Body of pancreas (tissue), 4 donors: ENCODE data around the gene CREB3L2. TPM values are rescaled to one million over a fixed set of nuclear protein-coding genes. Genes with fewer than 3 reads are reported as not detected.
"Not testable (repeated sequence)": the region's sequence is repeated elsewhere in the genome, so short reads cannot be mapped to it uniquely, and the experiment has no call there.

Source experiments
- ATAC-seq: fragments of 150-250 bp; one replicate; pipeline ENCODE4 v1.9.1; 2016
- DNase-seq, 4 donors: peaks; one replicate each; pipeline ENCODE4 v3.0.0-alpha.2; 2019
- H3K27ac ChIP-seq, 4 donors: fragments of 200-600 bp; sonication (generic); 1 replicate in 3 of 4; 2 replicates in 1 of 4; pipeline versions ENCODE4 v1.5.1 to v1.6.1; 2016 to 2019; ENCODE audit warnings: mild to moderate bottlenecking in 1 of 4, mixed read lengths in 1 of 4, moderate library complexity in 1 of 4
- H3K27me3 ChIP-seq, 2 donors: fragments of 200-600 bp; sonication (generic); one replicate each; pipeline ENCODE4 v1.6.0; 2016; ENCODE audit warnings: mild to moderate bottlenecking in 1 of 2
- H3K36me3 ChIP-seq, 2 donors: fragments of 200-600 bp; sonication (generic); replicated peaks in 1 of 2; 2 replicates each; pipeline ENCODE4 v1.5.1; 2016; ENCODE audit warnings: low read depth in 2 of 2; ENCODE audit not compliant: insufficient read depth in 1 of 2
- H3K4me1 ChIP-seq: fragments of 200-600 bp; sonication (generic); one replicate; pipeline ENCODE4 v1.6.0; 2016
- H3K4me3 ChIP-seq, 2 donors: fragments of 200-600 bp; sonication (generic); 1 replicate in 1 of 2; 2 replicates in 1 of 2; pipeline ENCODE4 v1.5.1; 2016 to 2019
- H3K9me3 ChIP-seq, 3 donors: fragments of 200-600 bp; sonication (generic); 1 replicate in 2 of 3; 2 replicates in 1 of 3; pipeline ENCODE4 v1.5.1; 2016
- CTCF ChIP-seq, 7 experiments: fragments of 450-650 bp in 4 of 7; fragments of 200-600 bp in 3 of 7; sonication (generic) in 3 of 7; IDR thresholded peaks; one replicate each; pipeline ENCODE4 v1.5.1; 2016 to 2019; ENCODE audit warnings: antibody characterized with exemption in 7 of 7
- POLR2A ChIP-seq, 3 donors: fragments of 450-650 bp; IDR thresholded peaks; one replicate each; pipeline ENCODE4 v1.6.1; 2016; ENCODE audit warnings: antibody characterized with exemption in 3 of 3, mild to moderate bottlenecking in 2 of 3
- WGBS, 2 donors: methylation state at CpG; one replicate each; pipeline ENCODE4 v1.1.5; 2017; 5-methylcytosine and 5-hydroxymethylcytosine counted together
- intact Hi-C: fragments of 100-400 bp; cut with DNase I; formaldehyde crosslinking; loops from one replicate; pipeline ENCODE4 v1.15.1; 2023
- total RNA-seq, 2 donors: library from RNA; depleted of rRNA; stranded (reverse); fragments of >200 nt; gene quantifications; one replicate each; pipeline ENCODE4 v1.1.0, GENCODE V29; 2016

CREB3L2 gene
- total RNA-seq, 2 donors from 2014 or later = 21.3 to 28.0 TPM

GRCh38 chr7:137908106-137908505 lies 93.8 kb downstream of the CREB3L2 start:
- Histone ChIP-seq H3K9me3 (no peaks in the 10 kb centered on the region), H3K27ac (no peak overlapping the region), H3K4me1 (no peaks in the 10 kb centered on the region), H3K36me3 (peaks cover 7 to 18% of the 10 kb centered on the region in 2 donors), H3K4me3 (no peak overlapping the region), H3K27me3 (no peaks in the 10 kb centered on the region)
- no peak for DNase-seq
- ATAC-seq = no peak
- intact Hi-C loops = no loop called here
- TF ChIP-seq POLR2A (IDR thresholded peaks at IDR 0.05) = no peak
- no peak for TF ChIP-seq CTCF (IDR thresholded peaks at IDR 0.05)
- WGBS, 2 donors = 96 to 97% methylated on average over 9 of the region's 9 CpGs

- H3K27ac ChIP-seq, H3K4me1 ChIP-seq, intact Hi-C loops, DNase-seq, H3K4me3 ChIP-seq, H3K9me3 ChIP-seq, H3K27me3 ChIP-seq, ATAC-seq: not testable (repeated sequence)
- WGBS, 2 donors = 92 to 98% methylated on average over 4 of the region's 4 CpGs
- H3K36me3 ChIP-seq = peaks cover 7 to 15% of the 10 kb centered on the region in 2 donors
Observed at GRCh38 chr7:137906636-137907035, 95.2 kb downstream of the CREB3L2 start.

GRCh38 chr7:137904833-137905232 lies 97.1 kb downstream of the CREB3L2 start:
- WGBS, 2 donors = 57 to 60% methylated on average over 1 of the region's 1 CpG
- Histone ChIP-seq H3K36me3 (peaks cover 7 to 22% of the 10 kb centered on the region in 2 donors), H3K27me3 (no peaks in the 10 kb centered on the region), H3K4me1 (no peaks in the 10 kb centered on the region), H3K4me3 (no peak overlapping the region), H3K9me3 (no peaks in the 10 kb centered on the region), H3K27ac (no peak overlapping the region)
- TF ChIP-seq POLR2A (IDR thresholded peaks at IDR 0.05) = no peak
- intact Hi-C loops = no loop called here
- no peak for DNase-seq
- ATAC-seq = no peak

GRCh38 chr7:137903382-137904169 lies 98.3 kb downstream of the CREB3L2 start:
- H3K4me3 ChIP-seq = no peak overlapping the region
- H3K27me3 ChIP-seq = no peaks in the 10 kb centered on the region
- ATAC-seq (peak; percentile 67), DNase-seq (peak; percentile 59 to 72 (median 60))
- peak overlapping the region in 1 of 4 donors; percentile 26 for H3K27ac ChIP-seq
- H3K4me1 ChIP-seq = no peaks in the 10 kb centered on the region
- TF ChIP-seq CTCF (IDR thresholded peaks at IDR 0.05) (peak; percentile 70 to 86 (median 82)), POLR2A (IDR thresholded peaks at IDR 0.05) (no peak)
- 26 to 27% methylated on average over 9 of the region's 9 CpGs for WGBS, 2 donors
- H3K9me3 ChIP-seq = no peaks in the 10 kb centered on the region
- intact Hi-C loops = loop anchor here (2.0 kb wide), 1 partner anchor 105 kb away; no protein-coding TSS in a partner anchor
- H3K36me3 ChIP-seq = peaks cover 7 to 22% of the 10 kb centered on the region in 2 donors

- Histone ChIP-seq H3K36me3 (peaks cover 0 to 18% of the 10 kb centered on the region in 2 donors), H3K4me3 (no peak overlapping the region), H3K27ac (no peak overlapping the region), H3K4me1 (no peaks in the 10 kb centered on the region), H3K27me3 (no peaks in the 10 kb centered on the region), H3K9me3 (no peaks in the 10 kb centered on the region)
- ATAC-seq (no peak), DNase-seq (no peak)
- TF ChIP-seq CTCF (IDR thresholded peaks at IDR 0.05) = no peak
- no peak for TF ChIP-seq POLR2A (IDR thresholded peaks at IDR 0.05)
- 70 to 79% methylated on average over 4 of the region's 4 CpGs for WGBS, 2 donors
- intact Hi-C loops = no loop called here
Observed at GRCh38 chr7:137900137-137900536, 101.7 kb downstream of the CREB3L2 start.
